MCF 10A (cell line): Measurements from ENCODE around the gene INPP4A. TPM values are rescaled to one million over a fixed set of nuclear protein-coding genes. Genes with fewer than 3 reads are reported as not detected.

Source experiments
- BruUV-seq: library from RNA; stranded (reverse); fragments of 400-500 nt; replicated peaks from 2 replicates; lab custom pipeline; 2021; lab: Mats Ljungman, UMichigan
- CTCF ChIA-PET: fragments of 300-600 bp; sonication (Branson Sonifier 250); formaldehyde crosslinking; extraction: SDS; loops from one replicate; lab custom pipeline; 2021; ENCODE audit warnings: antibody characterized with exemption, inconsistent platforms; lab: Yijun Ruan, JAX
- POLR2A ChIA-PET: fragments of 300-600, 350-650 bp; sonication (Branson Sonifier 250); formaldehyde crosslinking; extraction: SDS; loops from one replicate; lab custom pipeline; 2020; ENCODE audit warnings: antibody characterized with exemption, inconsistent platforms; lab: Yijun Ruan, JAX
- DNase-seq: peaks from one replicate; pipeline ENCODE4 v3.0.0-alpha.2; 2018; ENCODE audit not compliant: unreplicated experiment
- H3K27ac Mint-ChIP-seq: one replicate; pipeline ENCODE4 v1.8.0; 2022; ENCODE audit warnings: mild to moderate bottlenecking, low read depth, mixed read lengths; ENCODE audit not compliant: unreplicated experiment
- H3K27me3 Mint-ChIP-seq: one replicate; pipeline ENCODE4 v1.8.0; 2022; ENCODE audit warnings: mixed read lengths; ENCODE audit not compliant: insufficient read depth, unreplicated experiment
- H3K36me3 Mint-ChIP-seq: one replicate; pipeline ENCODE4 v1.8.0; 2022; ENCODE audit warnings: mild to moderate bottlenecking, moderate library complexity, mixed read lengths; ENCODE audit not compliant: insufficient read depth, unreplicated experiment
- H3K4me1 Mint-ChIP-seq: one replicate; pipeline ENCODE4 v1.8.0; 2022; ENCODE audit warnings: mixed read lengths; ENCODE audit not compliant: insufficient read depth, unreplicated experiment
- H3K4me3 Mint-ChIP-seq: one replicate; pipeline ENCODE4 v1.8.0; 2022; ENCODE audit warnings: mild to moderate bottlenecking, moderate library complexity, mixed read lengths; ENCODE audit not compliant: unreplicated experiment
- H3K9me3 Mint-ChIP-seq: one replicate; pipeline ENCODE4 v1.8.0; 2022; ENCODE audit warnings: mixed read lengths; ENCODE audit not compliant: unreplicated experiment
- CTCF ChIP-seq: fragments of 200-600 bp; IDR thresholded peaks from one replicate; pipeline ENCODE4 v1.8.0; 2022; ENCODE audit warnings: antibody characterized with exemption, mild to moderate bottlenecking; ENCODE audit not compliant: unreplicated experiment
- intact Hi-C: fragments of 100-400 bp; cut with micrococcal nuclease; formaldehyde crosslinking; loops from 2 replicates; pipeline ENCODE4 v1.14.1; 2022
- total RNA-seq: library from RNA; stranded (reverse); gene quantifications from 2 replicates; pipeline ENCODE4 v1.2.3, GENCODE V29; 2022

The INPP4A gene
- total RNA-seq, 1 experiment from 2014 or later, result 21.5 TPM

DNA sequence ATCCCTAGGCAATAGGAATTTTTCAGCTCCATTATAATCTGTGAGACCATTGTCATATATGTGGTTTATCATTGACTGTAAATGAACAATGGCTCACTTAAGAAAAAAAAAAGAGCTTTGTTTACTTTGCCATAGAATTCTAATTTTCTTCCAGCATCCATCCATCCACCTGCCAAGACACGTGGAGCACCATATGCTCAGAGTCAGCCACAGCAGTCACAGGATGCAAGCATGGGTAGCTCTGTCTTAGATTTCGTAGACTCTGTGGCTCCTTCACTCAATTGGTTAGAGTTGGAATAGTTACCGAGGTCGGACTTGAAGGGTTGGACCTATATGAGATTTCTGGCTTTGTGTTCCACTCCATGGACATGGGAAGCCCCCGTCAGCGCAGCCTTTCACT is 88.1 kb downstream of the INPP4A start:
- Mint-ChIP-seq H3K4me1 (peaks cover 26% of the 10 kb centered on the region), H3K27me3 (peaks cover 21% of the 10 kb centered on the region), H3K9me3 (peaks cover 9% of the 10 kb centered on the region), H3K36me3 (peaks cover 29% of the 10 kb centered on the region), H3K27ac (no peak overlapping the region), H3K4me3 (no peak overlapping the region)
- ChIA-PET POLR2A (no interaction called here), CTCF (interaction anchor here (0.6 to 1.2 kb wide), 3 partner anchors 45 to 376 kb away, joined by 3 read pairs; no protein-coding TSS in a partner anchor)
- no peak for TF ChIP-seq CTCF
- intact Hi-C loops, result no loop called here
- no TSS peak for BruUV-seq
- DNase-seq, result no peak

GRCh38 chr2:98533547-98533946 is 88.9 kb downstream of the INPP4A start:
- ChIA-PET CTCF (interaction anchor here (0.6 kb wide), 1 partner anchor 304 kb away, joined by 3 read pairs; no protein-coding TSS in a partner anchor), POLR2A (interaction anchor here (0.7 kb wide), 1 partner anchor 375 kb away, joined by 3 read pairs; no protein-coding TSS in a partner anchor)
- Mint-ChIP-seq H3K27me3 (peaks cover 13% of the 10 kb centered on the region), H3K36me3 (peaks cover 31% of the 10 kb centered on the region), H3K4me1 (peaks cover 22% of the 10 kb centered on the region), H3K27ac (no peak overlapping the region), H3K4me3 (no peak overlapping the region), H3K9me3 (peaks cover 1% of the 10 kb centered on the region)
- TF ChIP-seq CTCF, result no peak
- no TSS peak for BruUV-seq
- intact Hi-C loops, result no loop called here
- DNase-seq, result no peak

GRCh38 chr2:98534761-98535160 is 90.1 kb downstream of the INPP4A start:
- ChIA-PET POLR2A (no interaction called here), CTCF (no interaction called here)
- DNase-seq, result no peak
- Mint-ChIP-seq H3K4me1 (peaks cover 14% of the 10 kb centered on the region), H3K4me3 (no peak overlapping the region), H3K9me3 (no peaks in the 10 kb centered on the region), H3K36me3 (peaks cover 26% of the 10 kb centered on the region), H3K27ac (no peak overlapping the region), H3K27me3 (peaks cover 12% of the 10 kb centered on the region)
- BruUV-seq, result no TSS peak
- intact Hi-C loops, result no loop called here
- no peak for TF ChIP-seq CTCF

DNA sequence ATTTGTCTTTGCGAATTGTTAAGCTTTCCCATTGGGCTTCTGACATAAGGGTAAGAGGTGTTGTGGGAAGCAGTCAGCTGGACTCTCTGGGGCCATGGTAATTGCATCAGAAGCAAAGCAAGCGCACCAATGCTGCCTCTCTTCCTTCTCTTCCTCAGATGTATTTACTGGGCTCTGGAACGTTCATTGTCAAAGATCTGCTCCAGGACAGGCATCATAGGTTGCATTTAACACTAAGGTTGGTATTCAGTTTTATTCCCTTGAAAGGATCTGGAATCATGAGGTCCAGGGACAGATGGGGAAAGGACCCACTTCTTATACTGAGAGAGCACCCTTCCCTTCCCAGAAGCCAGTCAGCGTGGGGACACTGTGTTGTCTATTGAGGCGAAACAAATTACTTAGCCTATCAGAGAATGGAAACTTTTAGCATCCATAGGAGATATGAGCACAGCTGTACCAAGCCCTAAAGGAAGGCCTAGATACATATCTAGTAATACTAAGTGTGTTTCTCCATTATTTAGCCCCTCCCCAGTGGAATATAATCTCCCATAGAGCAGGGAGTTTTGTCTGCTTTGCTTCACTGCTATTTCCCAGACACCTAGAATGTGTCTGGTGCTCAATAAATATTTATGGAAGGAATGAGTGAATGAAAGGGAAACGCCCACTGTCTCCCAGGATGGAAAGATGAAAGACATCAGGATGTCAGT is 91.5 kb downstream of the INPP4A start:
- no TSS peak for BruUV-seq
- no peak for TF ChIP-seq CTCF
- DNase-seq, result no peak
- H3K9me3 Mint-ChIP-seq, result no peaks in the 10 kb centered on the region
- H3K27me3 Mint-ChIP-seq, result peaks cover 12% of the 10 kb centered on the region
- H3K27ac Mint-ChIP-seq, result no peak overlapping the region
- intact Hi-C loops, result no loop called here
- CTCF ChIA-PET, result no interaction called here
- H3K36me3 Mint-ChIP-seq, result peaks cover 26% of the 10 kb centered on the region
- POLR2A ChIA-PET, result no interaction called here
- peaks cover 6% of the 10 kb centered on the region for H3K4me1 Mint-ChIP-seq
- no peak overlapping the region for H3K4me3 Mint-ChIP-seq
